ENCODE data around the gene TUT7.
A peak's percentile ranks its signal among the peaks of the same experiment; 100 is the strongest.

The TUT7 gene

GRCh38 chr9:86253577-86253976 lies 100.6 kb downstream of the TUT7 start:
- H3K36me3 Mint-ChIP-seq (ENCODE audit: low read depth) = peaks cover 45% of the 10 kb centered on the region
- H3K27ac Mint-ChIP-seq = no peak overlapping the region
- peaks cover 4% of the 10 kb centered on the region for H3K27me3 Mint-ChIP-seq (ENCODE audit: low read depth, poor library complexity)
- no peak overlapping the region for H3K4me3 Mint-ChIP-seq
- no peak for DNase-seq
- peaks cover 39% of the 10 kb centered on the region for H3K9me3 Mint-ChIP-seq
- no peak for TF ChIP-seq CTCF (IDR thresholded peaks at IDR 0.05)
- H3K4me1 Mint-ChIP-seq = peaks cover 7% of the 10 kb centered on the region

DNA sequence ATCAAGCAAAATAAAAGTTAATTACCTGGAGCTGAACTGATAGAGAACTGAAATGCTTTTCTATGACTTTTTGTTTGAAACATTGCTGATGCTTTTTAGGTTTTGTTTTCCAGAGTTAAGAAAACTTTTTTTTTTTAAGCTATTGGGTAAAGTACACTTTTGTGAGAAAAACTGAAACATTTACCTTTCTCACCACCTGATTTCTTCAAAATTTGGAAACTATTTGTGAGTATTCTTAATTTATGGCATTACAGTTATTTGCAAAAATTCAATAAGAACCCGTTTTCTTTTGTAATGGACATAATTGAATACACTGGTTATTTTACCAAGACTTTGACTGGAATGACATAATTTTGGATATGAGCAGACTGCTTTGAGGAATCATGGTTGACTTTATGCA lies 101.3 kb downstream of the TUT7 start:
- Mint-ChIP-seq H3K27me3 (ENCODE audit: low read depth, poor library complexity) (peaks cover 4% of the 10 kb centered on the region), H3K4me3 (no peak overlapping the region), H3K9me3 (peaks cover 39% of the 10 kb centered on the region), H3K4me1 (peaks cover 6% of the 10 kb centered on the region), H3K36me3 (ENCODE audit: low read depth) (peaks cover 45% of the 10 kb centered on the region), H3K27ac (no peak overlapping the region)
- no peak for TF ChIP-seq CTCF (IDR thresholded peaks at IDR 0.05)
- DNase-seq = no peak

- Mint-ChIP-seq H3K9me3 (peaks cover 39% of the 10 kb centered on the region), H3K36me3 (ENCODE audit: low read depth) (peaks cover 33% of the 10 kb centered on the region), H3K4me3 (no peak overlapping the region), H3K27ac (no peak overlapping the region), H3K27me3 (ENCODE audit: low read depth, poor library complexity) (peaks cover 4% of the 10 kb centered on the region), H3K4me1 (peaks cover 23% of the 10 kb centered on the region)
- TF ChIP-seq CTCF (IDR thresholded peaks at IDR 0.05) = no peak
- DNase-seq = no peak
Measured at GRCh38 chr9:86250123-86250522, 104.1 kb downstream of the TUT7 start.

- TF ChIP-seq CTCF (IDR thresholded peaks at IDR 0.05) = no peak
- H3K4me3 Mint-ChIP-seq = no peak overlapping the region
- H3K36me3 Mint-ChIP-seq (ENCODE audit: low read depth) = peaks cover 27% of the 10 kb centered on the region
- H3K4me1 Mint-ChIP-seq = peaks cover 25% of the 10 kb centered on the region
- H3K27me3 Mint-ChIP-seq (ENCODE audit: low read depth, poor library complexity) = peaks cover 3% of the 10 kb centered on the region
- DNase-seq = no peak
- peaks cover 29% of the 10 kb centered on the region for H3K9me3 Mint-ChIP-seq
- H3K27ac Mint-ChIP-seq = no peak overlapping the region
Measured at GRCh38 chr9:86248746-86249145, 105.5 kb downstream of the TUT7 start.

DNA sequence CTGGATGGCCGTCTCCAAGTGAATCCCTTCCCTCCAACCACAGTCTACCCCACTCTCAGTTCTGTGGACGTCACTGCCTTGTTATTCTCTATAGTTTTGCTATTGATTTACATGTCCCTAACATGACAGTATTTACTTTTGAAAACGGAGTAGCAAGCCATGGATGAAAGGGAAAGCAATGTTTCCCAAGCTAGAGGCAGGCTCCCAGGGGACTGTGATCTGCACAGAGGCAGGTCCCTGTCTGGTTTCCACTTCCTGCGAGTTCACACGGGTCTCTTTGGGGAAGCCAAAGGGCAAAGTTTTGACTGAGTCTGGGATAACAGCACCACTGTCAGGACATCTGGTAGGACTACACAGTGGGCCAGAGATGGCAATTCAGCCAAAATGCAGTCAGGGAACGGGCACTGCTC lies 107.5 kb downstream of the TUT7 start:
- Mint-ChIP-seq H3K36me3 (ENCODE audit: low read depth) (peaks cover 17% of the 10 kb centered on the region), H3K27me3 (ENCODE audit: low read depth, poor library complexity) (no peaks in the 10 kb centered on the region), H3K4me3 (no peak overlapping the region), H3K9me3 (peaks cover 9% of the 10 kb centered on the region), H3K27ac (peak overlapping the region; percentile 85), H3K4me1 (peaks cover 42% of the 10 kb centered on the region)
- peak; percentile 20 for TF ChIP-seq CTCF (IDR thresholded peaks at IDR 0.05)
- DNase-seq = peak; percentile 41

DNA sequence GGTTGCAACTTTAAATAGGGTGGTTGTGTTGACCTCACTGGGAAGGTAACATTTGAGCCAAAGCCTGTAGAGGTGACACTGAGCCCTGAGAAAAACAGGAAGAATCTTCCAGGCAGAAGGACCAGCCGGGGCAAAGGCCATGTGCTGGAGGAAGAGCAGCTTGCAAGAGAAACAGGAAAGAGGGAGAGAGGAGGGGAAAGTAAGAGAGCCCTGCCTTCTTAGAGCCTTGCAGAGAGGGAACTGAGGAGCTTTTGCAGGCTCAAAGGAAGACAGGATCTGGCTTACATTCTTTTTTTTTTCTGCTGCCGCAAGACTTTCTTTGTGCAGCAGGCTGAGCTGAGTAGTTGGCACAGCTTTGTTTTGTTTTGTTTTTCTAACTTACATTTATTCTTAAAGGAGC lies 112.1 kb downstream of the TUT7 start:
- Mint-ChIP-seq H3K4me3 (peak overlapping the region; percentile 55), H3K36me3 (ENCODE audit: low read depth) (no peaks in the 10 kb centered on the region), H3K27me3 (ENCODE audit: low read depth, poor library complexity) (no peaks in the 10 kb centered on the region), H3K9me3 (no peaks in the 10 kb centered on the region), H3K4me1 (peaks cover 41% of the 10 kb centered on the region), H3K27ac (peak overlapping the region; percentile 74)
- TF ChIP-seq CTCF (IDR thresholded peaks at IDR 0.05) = no peak
- DNase-seq = no peak
